Liver (tissue), 9 donors: ENCODE results near the gene MAPK1IP1L. TPM values are rescaled to one million over a fixed set of nuclear protein-coding genes. Genes with fewer than 3 reads are reported as not detected.

Experiments used
- DNase-seq: peaks from one replicate; pipeline ENCODE4 v3.0.0-alpha.2; 2017; ENCODE audit warnings: low spot score
- H3K27ac ChIP-seq, 2 donors: one replicate each; pipeline ENCODE4 v1.7.0; 2013; ENCODE audit warnings: inconsistent platforms in 2 of 2, low read length in 2 of 2, control low read depth in 1 of 2, low read depth in 1 of 2, mild to moderate bottlenecking in 1 of 2
- H3K27me3 ChIP-seq, 4 donors: one replicate each; pipeline versions ENCODE4 v1.6.1 to v1.7.0; 2013; ENCODE audit warnings: low read length in 3 of 4, inconsistent platforms in 1 of 4, mild to moderate bottlenecking in 1 of 4, moderate library complexity in 1 of 4; ENCODE audit not compliant: control insufficient read depth in 4 of 4, insufficient read depth in 4 of 4
- H3K36me3 ChIP-seq, 4 donors: one replicate each; pipeline versions ENCODE4 v1.6.1 to v1.7.0; 2013; ENCODE audit warnings: low read length in 3 of 4, mild to moderate bottlenecking in 3 of 4, low read depth in 1 of 4, moderate library complexity in 1 of 4; ENCODE audit not compliant: control insufficient read depth in 4 of 4, insufficient read depth in 3 of 4
- H3K4me1 ChIP-seq, 4 donors: one replicate each; pipeline versions ENCODE4 v1.6.1 to v1.7.0; 2013; ENCODE audit warnings: low read length in 3 of 4, mild to moderate bottlenecking in 3 of 4, moderate library complexity in 1 of 4; ENCODE audit not compliant: control insufficient read depth in 4 of 4, insufficient read depth in 4 of 4
- H3K4me3 ChIP-seq, 3 donors: one replicate each; pipeline versions ENCODE4 v1.6.1 to v1.7.0; 2013; ENCODE audit warnings: low read length in 3 of 3, control low read depth in 1 of 3, low read depth in 1 of 3, mild to moderate bottlenecking in 1 of 3
- H3K9ac ChIP-seq, 2 donors: one replicate each; pipeline ENCODE4 v1.7.0; 2013; ENCODE audit warnings: low read length in 2 of 2, mild to moderate bottlenecking in 2 of 2, moderate library complexity in 2 of 2, control low read depth in 1 of 2, low read depth in 1 of 2
- H3K9me3 ChIP-seq, 4 donors: one replicate each; pipeline versions ENCODE4 v1.6.1 to v1.7.0; 2013; ENCODE audit warnings: low read length in 3 of 4; ENCODE audit not compliant: control insufficient read depth in 4 of 4
- ATF3 ChIP-seq: IDR thresholded peaks from 2 replicates; pipeline ENCODE4 v1.6.1; 2016; ENCODE audit warnings: antibody characterized with exemption
- CTCF ChIP-seq: fragments of 150-350 bp; IDR thresholded peaks from 2 replicates; pipeline ENCODE4 v1.5.1; 2017; ENCODE audit warnings: improper control_type of control experiment, low read depth, low read length; ENCODE audit not compliant: missing input control
- EGR1 ChIP-seq, 2 donors: IDR thresholded peaks; 2 replicates each; pipeline ENCODE4 v1.6.1; 2016 to 2018; ENCODE audit warnings: antibody characterized with exemption in 2 of 2, low read depth in 2 of 2
- FOXA1 ChIP-seq: IDR thresholded peaks from 2 replicates; pipeline ENCODE4 v1.6.1; 2016; ENCODE audit warnings: antibody characterized with exemption
- FOXA2 ChIP-seq: IDR thresholded peaks from 2 replicates; pipeline ENCODE4 v1.6.1; 2016; ENCODE audit warnings: antibody characterized with exemption
- GABPA ChIP-seq, 2 donors: IDR thresholded peaks in 1 of 2; conservative IDR thresholded peaks in 1 of 2; 2 replicates each; pipeline ENCODE4 v1.6.1; 2016; ENCODE audit warnings: antibody characterized with exemption in 2 of 2, mild to moderate bottlenecking in 1 of 2, moderate library complexity in 1 of 2
- HNF4A ChIP-seq, 2 donors: conservative IDR thresholded peaks; 2 replicates each; pipeline ENCODE4 v1.6.1; 2016; ENCODE audit warnings: antibody characterized with exemption in 2 of 2, mild to moderate bottlenecking in 2 of 2
- HNF4G ChIP-seq: IDR thresholded peaks from 2 replicates; pipeline ENCODE4 v1.6.1; 2016; ENCODE audit warnings: antibody characterized with exemption
- JUND ChIP-seq, 2 donors: IDR thresholded peaks; 2 replicates each; pipeline ENCODE4 v1.6.1; 2016; ENCODE audit warnings: antibody characterized with exemption in 2 of 2
- MAX ChIP-seq: IDR thresholded peaks from 2 replicates; pipeline ENCODE4 v1.6.1; 2016; ENCODE audit warnings: antibody characterized with exemption
- RAD21 ChIP-seq, 2 donors: IDR thresholded peaks; 2 replicates each; pipeline ENCODE4 v1.6.1; 2016; ENCODE audit warnings: antibody characterized with exemption in 2 of 2, mild to moderate bottlenecking in 2 of 2
- RXRA ChIP-seq, 2 donors: IDR thresholded peaks; 2 replicates each; pipeline ENCODE4 v1.6.1; 2017 to 2018; ENCODE audit warnings: antibody characterized with exemption in 2 of 2, mild to moderate bottlenecking in 1 of 2
- SP1 ChIP-seq: IDR thresholded peaks from 2 replicates; pipeline ENCODE4 v1.6.1; 2018; ENCODE audit warnings: antibody characterized with exemption, mild to moderate bottlenecking
- TAF1 ChIP-seq: conservative IDR thresholded peaks from 2 replicates; pipeline ENCODE4 v1.6.1; 2016; ENCODE audit warnings: antibody characterized with exemption, mild to moderate bottlenecking
- YY1 ChIP-seq: IDR thresholded peaks from 2 replicates; pipeline ENCODE4 v1.6.1; 2016; ENCODE audit warnings: antibody characterized with exemption, mild to moderate bottlenecking
- ZBTB33 ChIP-seq: IDR thresholded peaks from 2 replicates; pipeline ENCODE4 v1.6.1; 2016; ENCODE audit warnings: antibody characterized with exemption
- WGBS: extraction: QIAGEN DNeasy Blood & Tissue Kit; methylation state at CpG from one replicate; pipeline ENCODE4 v1.1.7; 2013; 5-methylcytosine and 5-hydroxymethylcytosine counted together
- polyA plus RNA-seq, 2 donors: library from polyadenylated mRNA; stranded (reverse) in 1 of 2; unstranded in 1 of 2; fragments of 200-250 nt in 1 of 2; fragments of >200 nt in 1 of 2; fragmentation: Nextera tagmentation in 1 of 2; extraction: Ambion mirVana in 1 of 2; gene quantifications; one replicate each; pipeline versions ENCODE4 v1.2.1 to v1.2.3, GENCODE V29; 2013 to 2015
- total RNA-seq, 2 donors: library from RNA; depleted of rRNA; stranded (reverse); fragments of >200 nt; gene quantifications; one replicate each; pipeline ENCODE4 v1.2.3, GENCODE V29; 2014
- donor health status: healthy.
- donor health status: healthy.
- donor health status: healthy.
- donor health status: healthy.
- donor health status: healthy.

Gene MAPK1IP1L
- total and polyA plus RNA-seq, 4 donors = 11.8 to 25.2 (median 17.7) TPM

- H3K27ac ChIP-seq = no peak overlapping the region
Measured at GRCh38 chr14:55028066-55028465, 23.4 kb upstream of the MAPK1IP1L start.

GRCh38 chr14:55028476-55028875 is 23.0 kb upstream of the MAPK1IP1L start:
- no peaks in the 10 kb centered on the region for H3K27me3 ChIP-seq
- WGBS = 81% methylated on average over 4 of the region's 4 CpGs
- H3K36me3 ChIP-seq = no peaks in the 10 kb centered on the region
- H3K4me3 ChIP-seq = no peak overlapping the region
- TF ChIP-seq YY1 (no peak), HNF4A (conservative IDR thresholded peaks at IDR 0.05) (no peak), GABPA (IDR thresholded peaks at IDR 0.05 in 1 of 2, conservative IDR thresholded peaks at IDR 0.05 in 1 of 2) (no peak)
- no peak for DNase-seq
- H3K4me1 ChIP-seq = peaks cover 0 to 19% (median 16%) of the 10 kb centered on the region in 4 donors
- H3K27ac ChIP-seq = no peak overlapping the region
- H3K9me3 ChIP-seq = no peaks in the 10 kb centered on the region
- H3K9ac ChIP-seq = no peak overlapping the region

More at GRCh38 chr14:55028066-55028465, 23.4 kb upstream of the MAPK1IP1L start:
- Histone ChIP-seq H3K27me3 (no peaks in the 10 kb centered on the region), H3K4me1 (peaks cover 0 to 19% (median 16%) of the 10 kb centered on the region in 4 donors), H3K4me3 (peak overlapping the region; percentile 57 to 88 (median 60)), H3K9me3 (no peaks in the 10 kb centered on the region), H3K36me3 (no peaks in the 10 kb centered on the region), H3K9ac (peak overlapping the region in 1 of 2 donors; percentile 63)
- WGBS = 10% methylated on average over 8 of the region's 8 CpGs
- no peak for DNase-seq
- TF ChIP-seq FOXA2 (no peak), CTCF (no peak), JUND (IDR thresholded peaks at IDR 0.05) (no peak), RAD21 (IDR thresholded peaks at IDR 0.05) (no peak), YY1 (no peak), EGR1 (IDR thresholded peaks at IDR 0.05; ENCODE audit: low read depth in 2 of 2) (no peak), GABPA (IDR thresholded peaks at IDR 0.05 in 1 of 2, conservative IDR thresholded peaks at IDR 0.05 in 1 of 2) (no peak), ZBTB33 (no peak), MAX (no peak), ATF3 (no peak), TAF1 (no peak), FOXA1 (no peak), HNF4A (conservative IDR thresholded peaks at IDR 0.05) (no peak), SP1 (no peak)

- no peak overlapping the region for H3K4me3 ChIP-seq
- H3K27me3 ChIP-seq = no peaks in the 10 kb centered on the region
- H3K9ac ChIP-seq = no peak overlapping the region
- no peak for DNase-seq
- no peak overlapping the region for H3K27ac ChIP-seq
- peaks cover 0 to 17% (median 14%) of the 10 kb centered on the region in 4 donors for H3K4me1 ChIP-seq
- H3K9me3 ChIP-seq = no peaks in the 10 kb centered on the region
- WGBS = 65% methylated on average over 2 of the region's 2 CpGs
- peaks cover 0 to 2% (median under 1%) of the 10 kb centered on the region in 4 donors for H3K36me3 ChIP-seq
- TF ChIP-seq ATF3 (no peak), HNF4A (conservative IDR thresholded peaks at IDR 0.05) (no peak), YY1 (no peak), RXRA (IDR thresholded peaks at IDR 0.05) (no peak), RAD21 (IDR thresholded peaks at IDR 0.05) (no peak), EGR1 (IDR thresholded peaks at IDR 0.05; ENCODE audit: low read depth in 2 of 2) (no peak), FOXA2 (no peak), MAX (no peak), CTCF (no peak), GABPA (IDR thresholded peaks at IDR 0.05 in 1 of 2, conservative IDR thresholded peaks at IDR 0.05 in 1 of 2) (no peak), JUND (IDR thresholded peaks at IDR 0.05) (no peak), ZBTB33 (no peak), FOXA1 (no peak), HNF4G (no peak), TAF1 (no peak)
Measured at GRCh38 chr14:55031190-55031589, 20.3 kb upstream of the MAPK1IP1L start.
